ENCODE data around the gene VPS37B.
"Not testable (repeated sequence)": the region's sequence is repeated elsewhere in the genome, so short reads cannot be mapped to it uniquely, and the experiment has no call there.

The VPS37B gene

GRCh38 chr12:122908915-122909314 lies 13.0 kb upstream of the VPS37B start:
- Histone ChIP-seq H3K36me3 (ENCODE audit: insufficient read depth, low read length) (no peaks in the 10 kb centered on the region), H3F3A (ENCODE audit: insufficient read depth, low read length) (no peaks in the 10 kb centered on the region), H3K9me3 (ENCODE audit: low read length) (no peaks in the 10 kb centered on the region), H3K9ac (ENCODE audit: low read length) (no peak overlapping the region), H3K27me3 (ENCODE audit: insufficient read depth, low read length) (no peaks in the 10 kb centered on the region), H3K4me1 (ENCODE audit: insufficient read depth, low read length, severe bottlenecking) (no peaks in the 10 kb centered on the region), H3K9me2 (ENCODE audit: low read depth, low read length) (no peaks in the 10 kb centered on the region), H3K4me2 (ENCODE audit: low read length) (no peak overlapping the region), H3K79me2 (ENCODE audit: insufficient read depth, low read length) (no peaks in the 10 kb centered on the region), H4K20me1 (ENCODE audit: insufficient read depth, low read length) (no peaks in the 10 kb centered on the region), H3K4me3 (ENCODE audit: low read depth, low read length, poor library complexity, severe bottlenecking) (no peak overlapping the region), H2AFZ (ENCODE audit: low read length) (no peak overlapping the region), H3K27ac (ENCODE audit: low read depth, low read length, poor library complexity, severe bottlenecking) (no peak overlapping the region)
- no peak for TF ChIP-seq EZH2 (IDR thresholded peaks at IDR 0.05; ENCODE audit: borderline replicate concordance, low read length)
- TF ChIP-seq, protein P1, sequence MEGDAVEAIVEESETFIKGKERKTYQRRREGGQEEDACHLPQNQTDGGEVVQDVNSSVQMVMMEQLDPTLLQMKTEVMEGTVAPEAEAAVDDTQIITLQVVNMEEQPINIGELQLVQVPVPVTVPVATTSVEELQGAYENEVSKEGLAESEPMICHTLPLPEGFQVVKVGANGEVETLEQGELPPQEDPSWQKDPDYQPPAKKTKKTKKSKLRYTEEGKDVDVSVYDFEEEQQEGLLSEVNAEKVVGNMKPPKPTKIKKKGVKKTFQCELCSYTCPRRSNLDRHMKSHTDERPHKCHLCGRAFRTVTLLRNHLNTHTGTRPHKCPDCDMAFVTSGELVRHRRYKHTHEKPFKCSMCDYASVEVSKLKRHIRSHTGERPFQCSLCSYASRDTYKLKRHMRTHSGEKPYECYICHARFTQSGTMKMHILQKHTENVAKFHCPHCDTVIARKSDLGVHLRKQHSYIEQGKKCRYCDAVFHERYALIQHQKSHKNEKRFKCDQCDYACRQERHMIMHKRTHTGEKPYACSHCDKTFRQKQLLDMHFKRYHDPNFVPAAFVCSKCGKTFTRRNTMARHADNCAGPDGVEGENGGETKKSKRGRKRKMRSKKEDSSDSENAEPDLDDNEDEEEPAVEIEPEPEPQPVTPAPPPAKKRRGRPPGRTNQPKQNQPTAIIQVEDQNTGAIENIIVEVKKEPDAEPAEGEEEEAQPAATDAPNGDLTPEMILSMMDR (IDR thresholded peaks at IDR 0.05; ENCODE audit: low read length), result no peak

DNA sequence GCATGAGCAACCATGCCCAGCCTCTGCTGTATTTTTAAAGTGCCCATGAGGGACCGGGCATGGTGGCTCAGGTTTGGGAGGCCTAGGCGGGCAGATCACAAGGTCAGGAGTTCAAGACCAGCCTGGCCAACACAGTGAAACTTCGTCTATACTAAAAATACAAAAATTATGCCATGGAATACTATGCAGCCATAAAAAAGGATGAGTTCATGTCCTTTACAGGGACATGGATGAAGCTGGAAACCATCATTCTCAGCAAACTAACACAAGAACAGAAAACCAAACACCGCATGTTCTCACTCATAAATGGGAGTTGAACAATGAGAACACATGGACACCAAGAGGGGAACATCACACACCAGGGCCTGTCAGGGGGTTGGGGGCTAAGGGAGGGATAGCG lies 9.3 kb upstream of the VPS37B start:
- not testable (repeated sequence) for H2AFZ ChIP-seq (ENCODE audit: low read length); H3K9ac ChIP-seq (ENCODE audit: low read length); H3K36me3 ChIP-seq (ENCODE audit: insufficient read depth, low read length); H3K27ac ChIP-seq (ENCODE audit: low read depth, low read length, poor library complexity, severe bottlenecking); H3F3A ChIP-seq (ENCODE audit: insufficient read depth, low read length); H4K20me1 ChIP-seq (ENCODE audit: insufficient read depth, low read length); H3K4me3 ChIP-seq (ENCODE audit: low read depth, low read length, poor library complexity, severe bottlenecking); H3K4me1 ChIP-seq (ENCODE audit: insufficient read depth, low read length, severe bottlenecking); H3K4me2 ChIP-seq (ENCODE audit: low read length); H3K9me2 ChIP-seq (ENCODE audit: low read depth, low read length); H3K79me2 ChIP-seq (ENCODE audit: insufficient read depth, low read length); H3K9me3 ChIP-seq (ENCODE audit: low read length); H3K27me3 ChIP-seq (ENCODE audit: insufficient read depth, low read length)

DNA sequence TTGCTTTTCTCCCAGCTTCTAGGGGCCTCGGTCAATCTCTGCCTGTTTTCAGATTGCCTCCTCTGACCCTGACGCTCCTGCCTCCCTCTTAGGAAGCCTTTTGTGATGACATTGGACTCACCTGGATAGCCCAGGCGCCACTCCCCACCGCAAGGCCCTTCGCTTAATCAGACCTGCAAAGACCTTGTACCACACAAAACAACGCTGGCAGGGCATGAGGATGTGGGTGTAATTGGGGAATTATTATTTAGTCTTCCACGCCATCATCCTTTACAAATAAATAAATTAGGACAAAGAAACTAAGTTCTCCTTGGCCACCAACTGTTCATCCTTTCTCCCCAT lies 7.7 kb upstream of the VPS37B start:
- Histone ChIP-seq H3K9me3 (ENCODE audit: low read length) (no peaks in the 10 kb centered on the region), H3K4me1 (ENCODE audit: insufficient read depth, low read length, severe bottlenecking) (no peaks in the 10 kb centered on the region), H3K27me3 (ENCODE audit: insufficient read depth, low read length) (no peaks in the 10 kb centered on the region), H3K27ac (ENCODE audit: low read depth, low read length, poor library complexity, severe bottlenecking) (no peak overlapping the region), H3K9me2 (ENCODE audit: low read depth, low read length) (no peaks in the 10 kb centered on the region), H2AFZ (ENCODE audit: low read length) (no peak overlapping the region), H3K36me3 (ENCODE audit: insufficient read depth, low read length) (no peaks in the 10 kb centered on the region), H3K9ac (ENCODE audit: low read length) (no peak overlapping the region), H3F3A (ENCODE audit: insufficient read depth, low read length) (no peaks in the 10 kb centered on the region), H4K20me1 (ENCODE audit: insufficient read depth, low read length) (no peaks in the 10 kb centered on the region), H3K79me2 (ENCODE audit: insufficient read depth, low read length) (no peaks in the 10 kb centered on the region), H3K4me3 (ENCODE audit: low read depth, low read length, poor library complexity, severe bottlenecking) (no peak overlapping the region), H3K4me2 (ENCODE audit: low read length) (no peak overlapping the region)
- TF ChIP-seq EZH2 (IDR thresholded peaks at IDR 0.05; ENCODE audit: borderline replicate concordance, low read length), result no peak
- TF ChIP-seq, protein P1 (IDR thresholded peaks at IDR 0.05; ENCODE audit: low read length), result no peak

DNA sequence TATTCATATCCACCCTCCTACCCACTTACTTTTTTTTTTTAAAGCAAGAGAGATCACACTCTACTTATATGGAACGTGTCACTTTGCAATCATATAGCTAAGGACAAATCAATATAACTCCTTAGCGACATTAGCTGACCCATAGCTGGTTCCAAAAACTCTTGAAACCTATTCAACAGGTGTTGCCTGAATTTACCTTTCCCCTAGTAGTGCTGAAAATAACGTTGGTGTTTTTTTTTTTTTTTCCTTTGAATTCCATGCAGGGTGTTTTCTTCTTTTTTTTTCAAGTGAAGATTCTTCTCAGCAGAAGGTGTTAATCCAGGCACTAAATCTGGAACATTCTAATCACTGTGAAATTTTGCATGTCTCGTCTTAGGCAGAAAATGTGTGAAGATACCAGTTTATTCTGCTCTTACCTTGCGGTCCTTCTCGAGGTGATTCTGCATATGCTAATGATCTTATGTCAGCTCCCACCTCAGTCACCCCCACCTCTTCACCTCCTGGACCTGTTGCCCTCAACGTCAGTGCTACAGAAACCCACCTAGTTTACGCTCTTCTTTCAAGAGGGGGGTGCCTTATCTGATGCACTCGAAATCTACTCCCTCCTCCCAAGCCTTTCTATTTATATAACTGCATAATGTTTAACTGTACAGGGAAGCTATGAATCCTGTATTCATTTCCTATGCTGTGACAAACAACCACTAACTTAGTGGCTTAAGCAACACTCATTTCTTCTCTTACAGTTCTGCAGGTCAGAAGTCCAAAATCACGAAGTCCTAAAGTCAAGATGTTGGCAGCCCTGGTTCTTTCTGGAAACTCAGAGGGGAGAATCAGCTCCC lies 7.1 kb upstream of the VPS37B start:
- H3K9ac ChIP-seq (ENCODE audit: low read length), result no peak overlapping the region
- H3K36me3 ChIP-seq (ENCODE audit: insufficient read depth, low read length), result no peaks in the 10 kb centered on the region
- no peak overlapping the region for H3K27ac ChIP-seq (ENCODE audit: low read depth, low read length, poor library complexity, severe bottlenecking)
- H3F3A ChIP-seq (ENCODE audit: insufficient read depth, low read length), result no peaks in the 10 kb centered on the region
- H4K20me1 ChIP-seq (ENCODE audit: insufficient read depth, low read length), result no peaks in the 10 kb centered on the region
- H3K9me2 ChIP-seq (ENCODE audit: low read depth, low read length), result no peaks in the 10 kb centered on the region
- TF ChIP-seq, protein P1 (IDR thresholded peaks at IDR 0.05; ENCODE audit: low read length), result no peak
- no peak for TF ChIP-seq EZH2 (IDR thresholded peaks at IDR 0.05; ENCODE audit: borderline replicate concordance, low read length)
- no peak overlapping the region for H3K4me3 ChIP-seq (ENCODE audit: low read depth, low read length, poor library complexity, severe bottlenecking)
- no peaks in the 10 kb centered on the region for H3K4me1 ChIP-seq (ENCODE audit: insufficient read depth, low read length, severe bottlenecking)
- no peaks in the 10 kb centered on the region for H3K79me2 ChIP-seq (ENCODE audit: insufficient read depth, low read length)
- H3K27me3 ChIP-seq (ENCODE audit: insufficient read depth, low read length), result no peaks in the 10 kb centered on the region
- H3K4me2 ChIP-seq (ENCODE audit: low read length), result no peak overlapping the region
- H2AFZ ChIP-seq (ENCODE audit: low read length), result no peak overlapping the region
- H3K9me3 ChIP-seq (ENCODE audit: low read length), result no peaks in the 10 kb centered on the region
